ENCODE data around the gene DNAJC5.

DNAJC5 gene

GRCh38 chr20:63940472-63941266, 45.7 kb downstream of the DNAJC5 start:
- DNase-seq (ENCODE audit: low read depth in 2 of 2) = no peak

DNA sequence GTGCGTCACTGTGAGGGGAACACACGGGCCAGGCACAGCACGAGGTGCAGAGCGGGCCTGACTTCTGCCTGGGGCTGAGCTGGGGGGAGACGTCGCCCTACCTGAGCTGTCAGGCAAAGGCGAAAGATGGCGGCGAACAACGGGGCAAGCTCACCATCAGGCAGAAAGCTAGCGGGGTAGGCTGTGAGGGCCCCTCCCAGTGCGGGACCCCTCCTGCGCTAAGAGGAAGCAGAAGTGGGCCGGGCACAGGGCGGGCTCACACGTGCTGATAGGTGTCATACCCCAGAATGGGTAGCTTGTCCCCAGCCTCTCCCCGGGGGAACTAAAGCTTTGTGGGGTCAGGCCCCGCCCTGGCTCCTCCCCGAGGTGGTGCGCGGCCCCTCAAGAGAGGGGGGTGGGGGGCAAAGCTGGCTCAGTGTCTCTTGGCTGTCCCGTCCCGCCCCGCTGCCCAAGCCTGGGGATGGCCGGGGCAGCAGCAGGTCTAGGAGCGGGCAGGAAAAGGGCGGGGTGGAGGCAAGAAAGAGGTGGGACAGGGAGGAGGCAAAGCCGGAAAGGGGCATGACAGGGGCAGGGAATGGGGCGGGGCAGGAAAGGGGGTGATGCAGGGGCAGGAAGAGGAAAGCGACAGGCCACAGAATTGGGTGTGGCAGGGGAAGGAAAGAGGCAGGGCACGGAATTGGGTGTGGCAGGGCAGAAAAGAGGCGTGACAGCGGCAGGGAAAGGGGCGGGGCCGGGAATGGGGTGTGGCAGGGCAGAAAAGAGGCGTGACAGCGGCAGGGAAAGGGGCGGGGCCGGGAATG, 46.6 kb downstream of the DNAJC5 start:
- DNase-seq (ENCODE audit: low read depth in 2 of 2) = peak in 1 of 2 donors; percentile 47

DNA sequence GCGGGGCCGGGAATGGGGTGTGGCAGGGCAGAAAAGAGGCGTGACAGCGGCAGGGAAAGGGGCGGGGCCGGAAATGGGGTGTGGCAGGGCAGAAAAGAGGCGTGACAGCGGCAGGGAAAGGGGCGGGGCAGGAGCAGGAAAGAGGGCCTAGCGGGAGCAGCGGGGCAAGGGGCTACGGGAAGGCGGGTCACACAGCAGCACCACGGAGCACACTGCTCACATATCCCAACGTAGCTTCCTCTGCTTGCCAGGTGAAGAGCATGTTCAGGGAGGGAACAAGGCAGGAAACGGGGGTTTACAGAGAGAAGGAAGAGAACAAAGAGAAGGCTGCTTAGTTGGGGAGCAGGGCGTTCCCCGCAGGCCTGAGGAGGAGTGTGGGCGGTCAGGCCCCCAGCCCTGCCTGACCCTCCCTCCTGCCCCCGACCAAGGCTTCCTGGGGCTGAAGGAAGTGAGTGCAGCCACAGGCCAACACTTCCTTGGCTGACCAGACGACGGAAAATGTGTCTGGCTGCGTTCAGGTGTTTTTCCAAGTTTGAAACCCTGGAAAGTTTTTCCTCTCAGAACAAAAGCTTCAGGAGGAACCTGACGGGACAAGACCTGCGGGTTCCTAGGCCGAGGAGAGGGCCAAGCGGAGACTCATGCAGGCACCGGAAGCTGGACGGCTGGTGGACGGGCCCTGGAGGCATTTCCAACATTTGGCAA, 47.5 kb downstream of the DNAJC5 start:
- DNase-seq (ENCODE audit: low read depth in 2 of 2) = no peak

DNA sequence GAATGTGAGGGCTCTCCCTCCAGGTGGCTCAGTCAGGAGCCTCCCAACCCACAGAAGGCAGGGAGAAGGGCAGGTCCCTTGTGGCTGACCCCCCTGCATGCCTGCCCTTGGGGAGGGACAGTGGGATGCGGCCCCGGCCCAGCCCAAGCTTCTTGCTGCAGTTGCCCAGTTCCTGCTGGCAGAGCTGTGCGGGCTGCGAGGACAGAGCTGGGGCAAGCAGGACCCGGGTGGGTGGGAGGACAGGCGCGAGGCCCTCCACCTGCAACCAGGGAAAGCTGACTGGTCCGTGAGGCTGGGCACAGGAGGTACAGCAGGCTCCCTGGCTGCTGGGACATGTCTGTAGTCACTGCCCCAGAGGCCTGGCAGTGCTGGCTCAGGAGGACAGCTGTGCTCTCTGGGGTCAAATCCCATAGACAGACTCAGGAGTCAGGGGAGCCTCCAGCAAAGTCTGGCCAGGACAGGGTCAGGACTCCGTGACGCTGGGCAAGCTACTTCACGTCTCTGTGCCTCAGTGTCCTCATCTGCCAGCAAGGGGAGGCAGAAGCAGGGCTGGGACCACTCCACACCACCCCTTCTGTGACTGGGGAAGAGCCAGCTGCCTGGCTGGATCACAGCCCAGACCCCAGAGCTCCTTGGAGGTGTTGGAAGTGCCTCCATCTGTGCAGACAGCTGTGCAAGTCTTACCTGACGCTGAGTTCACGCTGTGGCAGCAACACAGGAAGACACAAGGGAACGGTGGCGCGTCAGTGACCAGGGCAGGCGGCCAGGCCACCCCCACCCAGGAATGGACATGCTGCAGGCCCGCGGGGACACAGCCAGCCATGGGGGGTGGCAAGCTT, 48.3 kb downstream of the DNAJC5 start:
- no peak for DNase-seq (ENCODE audit: low read depth in 2 of 2)

- DNase-seq (ENCODE audit: low read depth in 2 of 2) = no peak
Measured at GRCh38 chr20:63943808-63944077, 48.8 kb downstream of the DNAJC5 start.

- DNase-seq (ENCODE audit: low read depth in 2 of 2) = no peak
Measured at GRCh38 chr20:63944078-63944941, 49.4 kb downstream of the DNAJC5 start.

DNA sequence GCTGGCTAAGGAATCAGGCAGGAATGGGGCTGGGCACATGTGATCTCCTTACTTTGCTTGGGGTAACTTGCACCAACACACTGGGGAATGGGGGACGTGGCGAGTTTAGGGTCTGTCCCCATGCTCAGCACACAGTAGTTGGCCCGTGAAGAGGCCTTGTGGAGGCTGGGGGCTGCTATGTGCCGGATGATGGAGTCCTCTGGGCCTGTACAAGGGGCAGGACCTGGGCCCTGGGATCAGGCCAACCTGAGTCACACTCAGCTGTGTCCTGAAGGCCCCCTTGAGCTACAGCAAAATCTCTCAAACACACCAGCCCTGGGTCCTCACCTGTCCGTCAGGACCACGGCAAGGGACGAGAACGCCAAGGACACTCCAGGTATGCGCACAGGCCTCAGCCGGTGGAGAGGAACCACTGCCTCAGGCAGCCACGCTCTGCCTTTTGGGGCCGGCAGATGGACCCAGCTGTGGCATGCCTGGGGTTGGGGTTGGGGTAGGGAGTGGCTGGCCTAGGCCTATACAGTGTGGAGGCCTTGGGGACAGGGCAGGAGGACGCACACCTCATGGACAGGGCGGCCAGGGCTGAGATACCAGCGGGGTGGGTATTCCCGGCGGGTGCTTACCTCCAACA, 50.2 kb downstream of the DNAJC5 start:
- DNase-seq (ENCODE audit: low read depth in 2 of 2) = no peak

DNA sequence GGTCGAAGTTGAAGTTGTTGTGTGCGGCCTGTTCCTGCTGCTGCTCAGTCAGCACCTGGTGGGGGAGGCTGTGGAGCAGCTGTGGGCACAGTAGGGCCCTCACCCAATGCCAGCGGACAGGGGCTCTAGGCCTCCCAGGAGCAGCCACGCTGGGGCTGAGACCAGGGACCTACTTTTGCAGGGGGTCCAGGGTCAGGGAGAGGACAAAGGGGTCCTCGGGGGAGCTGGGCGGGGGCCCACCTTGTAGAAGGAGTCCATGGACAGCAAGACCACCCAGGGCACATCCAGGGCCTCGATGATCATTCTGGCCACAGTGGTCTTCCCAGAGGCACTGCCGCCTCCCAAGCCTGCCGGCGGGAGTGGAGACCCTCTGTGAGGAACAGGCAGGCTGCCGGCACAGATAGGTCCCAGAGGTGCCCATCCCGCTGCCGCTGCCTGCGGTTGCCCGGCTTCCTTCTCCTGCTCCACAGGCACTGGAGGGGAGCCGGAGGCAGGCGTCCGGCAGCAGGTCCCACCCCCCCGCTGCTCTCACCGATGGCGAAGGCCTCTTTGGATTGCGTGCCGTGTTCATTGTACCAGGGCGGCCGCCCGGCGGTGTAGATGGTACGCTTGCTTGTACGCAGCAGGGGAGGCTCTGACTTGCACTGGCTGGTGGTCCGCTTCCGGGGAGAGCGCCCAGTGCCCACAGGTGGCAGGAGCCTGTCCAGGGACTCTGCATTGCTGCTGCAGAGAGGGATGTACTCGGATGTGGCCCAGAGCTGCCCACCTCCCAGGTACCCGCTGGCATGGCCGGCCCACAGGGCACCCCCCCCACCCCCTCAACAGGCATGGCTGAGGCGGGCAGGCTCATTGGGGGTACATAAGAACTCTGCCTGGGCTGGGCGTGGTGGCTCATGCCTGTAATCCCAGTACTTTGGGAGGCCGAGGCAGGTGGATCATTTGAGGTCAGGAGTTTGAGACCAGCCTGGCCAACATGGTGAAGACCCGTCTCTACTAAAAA, 51.3 kb downstream of the DNAJC5 start:
- no peak for DNase-seq (ENCODE audit: low read depth in 2 of 2)

- DNase-seq (ENCODE audit: low read depth in 2 of 2) = no peak
Measured at GRCh38 chr20:63946986-63947637, 52.2 kb downstream of the DNAJC5 start.

- no peak for DNase-seq (ENCODE audit: low read depth in 2 of 2)
Measured at GRCh38 chr20:63947638-63948456, 52.9 kb downstream of the DNAJC5 start.

DNA sequence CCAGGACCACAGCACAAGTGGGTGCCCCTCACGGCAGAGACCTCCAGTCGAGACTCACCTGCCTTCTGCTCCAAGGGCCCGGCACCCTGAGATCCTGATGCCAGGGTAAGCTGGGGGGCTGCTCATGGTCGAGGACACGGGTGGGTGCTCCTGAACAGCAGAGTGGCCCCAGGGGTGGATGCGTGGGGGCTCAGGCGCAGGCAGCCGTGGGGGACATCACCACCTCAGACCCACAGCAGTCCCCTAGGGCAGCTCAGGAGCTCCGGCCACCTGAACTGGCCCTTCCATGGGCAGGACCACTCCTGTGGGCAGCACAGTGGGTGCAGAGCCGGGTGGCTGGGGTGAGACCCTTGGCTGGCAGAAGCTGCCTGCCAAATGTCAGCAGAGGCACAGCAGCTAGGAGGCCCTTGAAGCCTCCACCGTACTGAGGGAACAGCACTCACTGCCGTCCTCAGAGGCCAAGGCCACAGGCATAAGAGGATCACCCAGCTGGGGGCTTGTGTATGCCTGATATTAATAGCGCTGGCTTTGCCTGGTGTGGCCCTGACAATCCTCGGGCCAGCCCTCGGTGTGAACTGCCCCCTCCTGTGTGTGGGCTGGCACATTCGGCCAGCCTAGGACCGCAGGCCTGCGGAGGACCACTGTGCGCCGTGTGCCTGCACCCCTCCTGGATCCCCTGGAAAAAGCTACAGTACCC, 55.9 kb downstream of the DNAJC5 start:
- DNase-seq (ENCODE audit: low read depth in 2 of 2) = no peak

- no peak for DNase-seq (ENCODE audit: low read depth in 2 of 2)
Measured at GRCh38 chr20:63951398-63952209, 56.7 kb downstream of the DNAJC5 start.

GRCh38 chr20:63952210-63952535, 57.2 kb downstream of the DNAJC5 start:
- DNase-seq (ENCODE audit: low read depth in 2 of 2) = no peak

DNA sequence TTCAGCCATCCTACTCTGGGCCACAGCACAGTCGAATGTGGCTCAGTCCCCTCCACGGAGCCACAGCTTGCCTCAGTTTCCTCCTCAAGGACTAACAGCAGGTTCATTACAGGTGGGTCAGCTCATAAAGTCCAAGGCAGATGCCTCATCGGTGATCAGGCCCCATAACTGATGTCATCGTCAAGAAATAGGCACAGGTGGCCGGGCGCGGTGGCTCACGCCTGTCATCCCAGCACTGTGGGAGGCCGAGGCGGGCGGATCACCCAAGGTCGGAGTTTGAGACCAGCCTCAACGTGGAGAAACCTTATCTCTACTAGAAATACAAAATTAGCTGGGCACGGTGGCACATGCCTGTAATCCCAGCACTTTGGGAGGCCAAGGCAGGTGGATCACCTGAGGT, 57.8 kb downstream of the DNAJC5 start:
- DNase-seq (ENCODE audit: low read depth in 2 of 2) = no peak

DNA sequence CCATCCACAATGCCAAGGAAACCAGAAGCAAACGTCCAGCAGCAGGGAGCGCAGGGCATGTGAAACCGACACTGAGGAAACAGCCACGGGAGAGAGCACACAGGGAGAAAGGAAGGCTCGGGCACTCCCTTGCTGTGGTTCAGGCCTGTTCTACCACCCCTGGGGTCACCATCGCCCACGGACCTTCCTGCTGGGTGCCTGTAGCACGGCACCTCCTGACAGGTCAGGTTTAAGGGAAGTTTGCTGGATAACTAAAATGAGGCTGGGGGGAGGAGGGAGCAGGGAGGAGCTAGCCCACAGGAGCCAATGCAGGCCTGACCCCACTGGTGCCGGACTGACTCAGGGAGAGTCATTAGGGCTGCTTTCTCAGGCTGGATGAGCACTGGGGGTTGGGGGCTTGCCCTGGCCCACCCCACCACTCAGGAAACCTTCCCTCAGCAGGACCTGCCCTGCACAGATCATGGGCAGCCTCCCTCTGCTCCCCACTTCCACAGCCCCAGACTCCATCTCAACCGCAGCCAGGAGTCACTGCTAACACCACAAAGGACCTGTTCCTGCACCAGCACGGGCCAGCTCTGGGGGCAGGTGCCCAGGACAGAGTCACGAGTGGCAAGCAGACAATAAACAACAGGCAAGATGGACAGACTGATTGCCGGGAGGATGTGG, 59.0 kb downstream of the DNAJC5 start:
- no peak for DNase-seq (ENCODE audit: low read depth in 2 of 2)

GRCh38 chr20:63955281-63955826, 60.4 kb downstream of the DNAJC5 start:
- no peak for DNase-seq (ENCODE audit: low read depth in 2 of 2)

All from stimulated activated CD4-positive, alpha-beta T cell treated with anti-CD3 and anti-CD28 coated beads, Interleukin-1b, Interleukin-23, amount 100 ng/mL, for 1 hour (primary cell).